Measurements from ENCODE around the gene NDUFA6.

GRCh38 chr22:42060489-42060888 is 30.1 kb downstream of the NDUFA6 start:
- TF ChIP-seq CTCF (IDR thresholded peaks at IDR 0.05) (no peak), POLR2A (IDR thresholded peaks at IDR 0.05) (no peak)
